GM18861 (cell line): Measurements from ENCODE around the gene RIPOR3.
"Not testable (repeated sequence)": the region's sequence is repeated elsewhere in the genome, so short reads cannot be mapped to it uniquely, and the experiment has no call there.

ENCODE experiments used
- ATAC-seq: cut with Tn5 transposase; IDR thresholded peaks from one replicate; pipeline ENCODE4 v1.9.1; 2021; ENCODE audit not compliant: unreplicated experiment

Gene RIPOR3

DNA sequence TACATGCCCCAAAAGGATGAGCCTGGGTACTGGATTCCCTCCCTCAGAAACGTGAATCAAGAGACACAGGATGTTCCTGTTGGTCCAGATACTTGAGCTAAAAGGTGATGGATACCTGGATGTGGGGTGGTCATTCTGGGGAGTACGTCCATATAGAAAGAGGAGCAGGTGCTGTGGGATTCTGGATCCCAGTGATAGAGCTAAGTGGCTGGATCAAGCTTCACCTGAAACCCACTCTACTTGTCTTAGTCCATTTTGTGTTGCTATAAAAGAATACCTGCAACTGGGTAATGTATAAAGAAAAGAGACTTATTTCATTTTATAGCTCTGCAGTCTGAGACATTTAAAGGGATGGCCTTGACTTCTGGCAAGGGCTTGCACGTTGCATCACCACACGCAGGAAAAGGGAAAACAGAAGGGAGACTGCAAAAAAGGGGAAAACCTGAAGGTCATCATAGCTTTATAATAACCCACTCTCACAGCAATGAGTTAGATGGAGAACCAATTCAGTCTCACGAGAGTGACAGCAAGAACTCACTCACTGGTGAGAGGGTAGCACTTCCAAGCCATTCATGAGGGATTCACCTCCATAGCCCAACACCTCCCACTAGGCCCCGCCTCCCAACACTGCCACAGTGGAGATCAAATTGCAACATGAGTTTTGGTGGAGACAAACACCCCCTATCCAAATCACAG, 31.2 kb downstream of the RIPOR3 start:
- no peak for ATAC-seq

DNA sequence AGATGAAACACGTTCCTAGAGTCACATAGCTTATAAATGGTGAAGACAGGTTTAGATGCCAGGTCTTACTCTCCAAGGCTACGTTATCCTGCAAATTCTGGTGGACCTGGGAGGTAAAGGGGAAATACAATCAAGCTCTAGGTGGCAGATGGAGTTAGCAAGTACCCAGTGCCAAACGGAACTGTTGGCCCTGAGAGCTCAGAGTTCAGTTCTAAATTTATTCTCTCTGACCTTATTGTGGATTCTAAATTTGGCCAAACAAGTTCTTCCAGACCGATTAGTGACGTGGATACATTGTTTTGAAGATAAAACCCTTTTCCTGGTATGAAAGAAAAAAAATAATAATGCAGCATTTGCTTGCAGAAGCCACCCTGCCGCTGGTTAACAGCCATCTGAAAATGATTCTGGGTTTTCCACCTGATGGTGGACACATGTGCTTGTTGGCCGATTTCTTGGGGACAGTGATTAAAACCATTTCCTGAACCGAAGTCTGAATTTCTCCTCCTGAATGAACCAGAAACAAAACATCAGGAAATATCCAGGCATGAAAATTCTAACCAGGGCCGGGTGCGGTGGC, 32.5 kb downstream of the RIPOR3 start:
- no peak for ATAC-seq

DNA sequence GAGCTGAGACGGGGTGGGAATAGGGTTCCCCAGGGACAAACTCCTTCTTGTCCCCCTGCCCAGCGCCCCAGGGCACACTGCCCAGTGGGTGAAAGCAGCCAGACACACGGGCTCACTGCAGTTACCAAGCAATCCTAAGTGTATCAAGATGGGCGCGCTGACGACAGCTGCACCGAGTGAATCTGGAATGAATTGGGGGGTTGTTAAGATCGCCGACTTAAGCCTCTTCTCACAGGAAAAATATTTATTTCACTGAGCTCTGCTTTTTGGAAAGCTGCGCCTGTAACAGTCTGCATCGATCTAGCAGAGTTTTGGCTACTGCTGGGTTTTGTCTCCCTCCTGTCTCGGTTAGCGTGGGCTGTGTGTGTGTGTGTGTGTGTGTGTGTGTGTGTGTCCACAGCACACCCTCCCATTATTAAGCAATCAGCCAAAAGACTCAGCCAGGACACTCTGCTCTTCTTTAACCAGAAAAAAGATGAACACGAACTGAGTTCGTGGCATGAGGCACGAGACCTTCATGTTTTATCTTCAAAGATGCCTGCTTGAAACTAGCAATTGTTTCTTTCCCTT, 35.9 kb downstream of the RIPOR3 start:
- no peak for ATAC-seq

DNA sequence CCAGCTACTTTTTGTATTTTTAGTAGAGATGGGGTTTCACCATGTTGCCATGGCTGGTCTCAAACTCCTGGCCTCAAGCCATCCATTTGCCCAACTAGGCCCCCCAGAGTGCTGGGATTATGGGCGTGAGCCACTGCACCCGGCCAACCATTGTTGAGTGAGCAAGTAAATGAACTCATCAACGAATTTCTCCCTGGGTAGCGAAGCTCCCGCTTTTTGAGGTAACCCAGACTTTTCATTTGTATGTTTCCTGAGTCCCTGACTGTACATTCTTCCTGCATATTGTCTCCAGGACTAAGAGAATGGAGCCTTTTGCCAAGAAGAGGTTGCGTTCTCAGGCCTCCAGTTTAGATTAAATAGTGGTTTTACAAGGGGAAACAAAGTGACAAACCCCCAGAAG, 36.4 kb downstream of the RIPOR3 start:
- ATAC-seq = no peak

DNA sequence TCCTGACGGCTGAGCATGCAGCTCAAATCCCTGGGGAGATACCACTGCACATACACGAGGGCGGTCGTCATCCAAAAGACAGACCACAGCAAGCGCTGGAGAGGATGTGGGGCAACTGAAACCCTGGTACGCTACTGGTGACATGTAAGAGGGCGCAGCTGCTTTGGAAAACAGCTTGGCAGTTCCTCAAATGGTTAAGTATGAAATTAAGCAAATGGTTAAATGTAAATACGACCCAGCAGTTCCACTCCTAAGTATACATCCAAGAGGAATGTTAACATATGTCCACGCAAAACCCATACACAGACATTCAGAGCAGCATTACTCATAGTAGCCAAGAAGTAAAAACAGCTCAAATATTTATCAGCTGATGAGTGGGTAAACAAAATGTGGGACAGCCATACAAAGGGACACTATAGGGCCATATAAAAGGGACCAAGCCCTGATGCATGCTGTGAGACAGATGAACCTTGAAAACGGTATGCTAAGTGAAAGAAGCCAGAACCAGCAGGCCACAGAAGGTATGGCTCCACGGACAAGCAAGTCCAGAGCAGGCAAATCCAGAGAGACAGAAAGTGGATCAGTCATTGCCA, 38.5 kb downstream of the RIPOR3 start:
- no peak for ATAC-seq

DNA sequence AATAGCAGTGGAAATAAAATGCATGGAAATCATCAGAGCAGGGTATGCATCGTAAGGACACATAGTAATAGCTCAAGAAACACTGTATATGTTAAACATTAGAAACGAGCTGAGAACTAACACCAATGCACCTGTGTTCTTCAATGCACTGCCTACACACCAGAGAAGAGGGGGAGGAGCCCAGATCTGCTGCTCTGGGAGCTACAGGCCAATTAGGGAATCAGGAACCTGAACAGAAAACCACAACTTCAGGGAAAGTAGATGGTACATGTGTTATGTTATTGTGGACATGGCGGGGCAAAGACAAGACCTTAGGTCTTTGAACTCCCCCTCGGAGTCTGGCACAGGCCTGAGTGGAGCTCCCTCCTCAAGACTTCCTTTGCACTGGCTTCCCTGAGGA, 39.7 kb downstream of the RIPOR3 start:
- no peak for ATAC-seq

DNA sequence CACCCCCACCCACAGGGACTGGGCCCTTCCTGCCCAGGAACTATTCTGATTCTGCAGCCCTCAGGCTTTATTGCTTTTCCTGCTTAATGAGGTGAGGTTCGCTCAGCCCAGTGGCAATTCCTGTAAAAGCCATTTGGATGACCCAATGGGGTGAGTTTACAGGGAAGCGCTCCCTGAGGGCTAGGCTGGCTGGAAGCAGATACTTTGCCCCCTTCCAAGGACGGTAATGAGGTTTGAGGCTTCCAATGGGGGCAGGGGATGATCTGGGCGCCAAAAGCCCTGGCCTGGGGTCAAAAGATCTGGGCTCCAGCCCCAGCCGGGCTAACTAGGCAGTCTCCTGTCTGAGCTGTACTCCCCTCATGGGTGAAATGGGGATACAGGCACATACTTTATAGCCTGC, 41.8 kb downstream of the RIPOR3 start:
- no peak for ATAC-seq

DNA sequence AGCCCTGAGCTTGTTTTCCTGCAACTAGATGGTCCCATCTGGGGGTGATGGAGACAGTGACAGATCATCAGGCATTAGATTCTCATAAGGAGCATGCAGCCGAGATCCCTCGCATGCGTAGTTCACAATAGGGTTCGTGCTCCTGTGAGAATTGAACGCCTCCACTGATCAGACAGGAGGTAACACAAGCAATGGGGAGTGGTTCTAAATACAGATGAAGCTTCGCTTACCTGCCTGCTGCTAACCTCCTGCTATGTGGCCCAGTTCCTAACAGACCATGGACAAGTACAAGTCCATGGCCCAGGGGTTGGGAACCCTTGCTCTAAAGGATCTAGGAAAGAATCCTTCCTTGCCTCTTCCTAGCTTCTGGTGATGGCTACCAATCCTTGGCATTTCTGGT, 42.7 kb downstream of the RIPOR3 start:
- ATAC-seq = no peak

DNA sequence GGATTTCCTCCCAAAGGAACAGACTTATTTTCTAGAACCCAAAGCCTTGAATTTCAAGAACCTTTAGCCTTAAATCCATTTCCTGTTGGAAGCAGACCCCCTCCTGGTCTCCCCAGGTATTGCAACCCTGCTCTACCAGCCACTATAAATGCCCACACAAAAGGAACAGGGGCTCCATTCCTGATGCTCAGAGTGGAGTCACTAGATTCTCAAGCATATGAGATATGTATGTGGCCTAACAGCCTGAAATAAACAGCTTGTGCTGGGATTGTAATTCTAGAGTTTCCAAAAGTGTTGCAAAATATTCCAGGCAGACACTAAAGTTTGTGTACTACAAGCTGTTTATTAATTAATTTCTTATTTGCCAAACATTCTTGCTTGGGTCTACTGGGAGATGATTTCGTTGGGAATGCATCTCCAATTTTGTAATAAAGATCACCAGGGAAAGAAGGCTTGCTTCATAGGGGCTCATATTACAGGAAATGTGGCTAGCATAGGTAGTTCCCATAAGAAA, 44.8 kb downstream of the RIPOR3 start:
- ATAC-seq = no peak

DNA sequence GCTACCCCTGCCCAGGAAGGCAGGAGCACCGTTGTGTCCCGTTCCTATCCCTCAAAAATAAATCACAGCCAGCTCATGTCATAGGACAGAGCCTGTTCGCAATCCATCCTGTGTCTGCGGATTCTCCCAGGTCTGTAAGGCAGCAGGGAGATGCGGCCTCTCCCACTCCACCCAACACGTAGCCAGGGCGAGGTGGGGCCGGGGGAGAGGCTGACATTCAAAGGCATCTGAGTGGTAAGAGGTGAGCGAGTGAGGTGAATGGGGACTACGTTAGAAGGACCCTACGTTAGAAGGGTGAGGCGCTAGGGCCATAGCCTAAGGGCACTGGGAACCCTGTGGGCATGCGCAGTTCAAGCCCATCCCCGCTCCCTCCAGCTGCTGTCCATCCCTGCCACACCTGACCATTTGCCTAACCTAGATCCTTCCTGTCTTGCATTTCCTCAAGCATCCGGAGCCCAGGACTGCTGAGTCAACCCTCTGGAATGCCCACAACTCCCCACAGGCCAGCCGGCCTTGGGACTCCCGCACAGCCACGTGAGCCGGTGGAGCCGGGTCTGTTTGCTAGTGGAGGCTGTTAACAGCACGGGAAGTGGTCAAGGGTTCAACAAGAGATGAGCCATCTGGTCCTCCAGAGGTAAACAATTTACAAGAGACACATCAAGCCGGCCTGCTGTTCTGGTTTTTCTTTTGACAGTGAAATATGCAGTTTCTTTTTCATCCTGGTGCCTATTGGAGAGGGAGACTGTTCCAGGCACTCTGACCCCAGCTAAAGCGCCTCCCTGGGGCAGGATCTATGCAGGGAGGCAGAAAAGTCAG, 45.9 kb downstream of the RIPOR3 start:
- no peak for ATAC-seq

DNA sequence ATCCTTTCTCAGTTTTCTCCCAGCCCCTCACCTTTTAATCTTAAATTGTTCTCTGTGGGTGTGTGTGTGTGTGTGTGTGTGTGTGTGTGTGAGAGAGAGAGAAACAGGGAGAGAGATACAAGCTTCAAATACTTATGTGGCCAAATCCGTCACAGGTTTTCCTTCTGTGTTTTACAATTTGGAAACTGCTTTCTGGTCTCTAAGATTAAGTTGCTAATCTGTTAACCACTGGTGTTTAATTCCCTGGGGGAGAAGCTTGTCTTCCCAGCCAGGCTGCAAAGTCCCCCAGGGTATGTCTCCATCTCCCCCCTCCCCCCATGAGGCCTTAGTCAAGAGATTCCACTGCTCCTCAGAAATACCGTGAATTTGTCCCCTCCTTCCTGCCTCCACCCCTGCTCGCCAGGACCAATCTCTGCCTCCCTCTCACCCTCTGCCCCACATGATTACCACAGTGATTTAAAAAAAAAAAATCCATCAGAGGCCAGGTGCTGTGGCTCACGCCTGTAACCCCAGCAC, 49.0 kb downstream of the RIPOR3 start:
- no peak for ATAC-seq

DNA sequence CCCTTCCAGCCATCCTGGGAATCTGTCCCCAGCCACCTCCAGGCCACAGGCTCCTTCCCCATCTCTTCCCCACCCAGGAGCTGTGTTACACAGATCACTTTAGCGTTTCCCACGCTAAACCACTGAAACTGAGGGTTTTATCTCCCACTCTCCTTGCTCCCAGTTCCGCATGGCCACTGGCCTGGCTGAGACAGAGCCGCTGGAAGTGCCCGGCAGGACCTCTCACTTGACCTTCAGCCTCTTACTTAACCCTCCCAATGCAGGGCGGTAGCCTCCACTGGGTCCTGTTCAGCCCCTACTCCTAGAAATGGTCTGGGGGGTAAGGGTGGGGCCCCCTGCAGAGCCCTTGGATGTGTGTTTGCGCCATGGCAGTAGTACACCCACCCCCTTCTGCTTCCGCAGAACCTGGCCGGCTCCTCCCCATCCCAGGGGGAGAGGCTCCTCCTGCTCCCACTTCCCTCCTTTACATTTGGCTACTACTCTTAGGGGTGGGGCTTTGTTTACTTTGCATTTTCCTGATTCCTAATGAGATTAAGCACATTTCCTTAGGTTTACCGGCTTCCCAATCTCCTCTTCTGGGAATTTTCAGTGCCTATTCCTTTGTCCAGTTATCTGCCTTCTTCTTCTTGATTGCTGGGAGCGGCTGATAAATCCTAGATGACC, 49.6 kb downstream of the RIPOR3 start:
- not testable (repeated sequence) for ATAC-seq

DNA sequence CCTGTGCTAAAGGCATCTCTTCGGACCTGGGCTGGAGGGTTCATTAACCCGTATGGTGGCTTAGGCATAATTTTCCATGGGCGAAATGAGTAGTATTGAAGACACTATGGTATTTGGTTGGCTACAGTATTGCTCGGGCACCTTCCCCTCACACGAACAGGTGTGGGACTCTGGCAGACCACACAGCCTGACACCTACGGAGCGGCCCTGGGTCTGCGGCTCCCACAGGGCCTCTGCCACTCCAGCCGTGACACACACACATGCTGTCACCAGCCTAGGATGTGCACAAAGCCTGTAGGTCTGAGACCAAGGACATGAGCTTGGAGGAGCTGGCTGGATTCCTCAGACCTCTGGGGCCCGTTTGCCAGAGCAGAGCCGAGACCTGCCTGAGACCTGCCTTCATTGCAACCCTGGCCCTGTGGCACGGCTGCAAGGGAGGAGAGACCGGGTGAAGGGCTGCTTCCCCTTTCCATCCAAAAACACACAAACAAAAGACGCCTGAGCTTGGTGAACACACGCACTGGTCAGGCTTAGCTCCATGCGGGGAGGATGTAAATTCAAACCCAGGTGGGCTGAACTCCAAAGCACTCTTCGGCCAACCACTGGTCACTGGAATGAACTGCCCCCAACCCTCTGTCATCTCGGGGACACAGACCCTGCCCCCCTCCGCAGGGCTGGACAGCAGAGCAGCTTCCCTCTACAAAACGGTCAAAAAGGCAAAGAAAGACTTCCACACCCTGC, 51.2 kb downstream of the RIPOR3 start:
- ATAC-seq = not testable (repeated sequence)

DNA sequence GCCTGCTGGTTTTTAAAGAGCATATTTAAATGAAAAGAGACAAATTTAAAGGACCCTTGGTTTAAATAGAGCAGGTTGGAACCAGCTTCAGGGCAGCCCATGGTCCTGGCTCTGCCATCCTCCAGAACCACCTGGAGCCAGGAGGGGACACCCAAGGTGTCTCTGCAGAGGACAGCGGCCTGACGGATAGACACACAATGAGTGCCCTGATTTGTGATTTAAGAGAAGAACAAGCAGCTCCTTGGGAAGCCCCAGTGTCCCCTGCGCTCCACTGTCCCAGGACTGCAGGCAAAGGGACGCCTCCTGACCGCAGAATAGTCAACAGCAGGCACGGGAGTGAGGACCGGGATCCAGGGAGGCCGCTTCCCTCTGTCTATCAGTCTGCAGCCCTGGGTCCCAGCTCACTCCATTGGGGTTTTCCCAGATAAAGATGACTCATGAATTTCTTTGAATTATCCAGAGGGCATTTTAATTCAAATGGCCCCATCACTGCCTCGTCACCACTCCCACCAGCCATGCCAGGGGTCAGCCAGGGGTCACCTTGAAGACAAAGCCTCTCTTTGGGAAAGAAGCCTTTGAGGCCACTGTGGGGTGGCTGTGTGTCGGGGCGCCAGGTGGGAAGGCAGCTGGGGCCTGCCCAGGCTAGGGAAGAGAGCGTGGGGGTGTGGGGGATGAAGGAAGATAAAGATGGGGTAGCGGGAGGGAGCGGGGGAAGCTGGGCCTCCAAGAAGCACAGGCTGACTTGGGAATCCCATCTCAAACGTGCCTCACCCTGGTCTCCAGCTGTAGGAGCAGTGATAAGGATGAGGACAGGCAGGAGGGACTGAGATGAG, 53.1 kb downstream of the RIPOR3 start:
- ATAC-seq = not testable (repeated sequence)

DNA sequence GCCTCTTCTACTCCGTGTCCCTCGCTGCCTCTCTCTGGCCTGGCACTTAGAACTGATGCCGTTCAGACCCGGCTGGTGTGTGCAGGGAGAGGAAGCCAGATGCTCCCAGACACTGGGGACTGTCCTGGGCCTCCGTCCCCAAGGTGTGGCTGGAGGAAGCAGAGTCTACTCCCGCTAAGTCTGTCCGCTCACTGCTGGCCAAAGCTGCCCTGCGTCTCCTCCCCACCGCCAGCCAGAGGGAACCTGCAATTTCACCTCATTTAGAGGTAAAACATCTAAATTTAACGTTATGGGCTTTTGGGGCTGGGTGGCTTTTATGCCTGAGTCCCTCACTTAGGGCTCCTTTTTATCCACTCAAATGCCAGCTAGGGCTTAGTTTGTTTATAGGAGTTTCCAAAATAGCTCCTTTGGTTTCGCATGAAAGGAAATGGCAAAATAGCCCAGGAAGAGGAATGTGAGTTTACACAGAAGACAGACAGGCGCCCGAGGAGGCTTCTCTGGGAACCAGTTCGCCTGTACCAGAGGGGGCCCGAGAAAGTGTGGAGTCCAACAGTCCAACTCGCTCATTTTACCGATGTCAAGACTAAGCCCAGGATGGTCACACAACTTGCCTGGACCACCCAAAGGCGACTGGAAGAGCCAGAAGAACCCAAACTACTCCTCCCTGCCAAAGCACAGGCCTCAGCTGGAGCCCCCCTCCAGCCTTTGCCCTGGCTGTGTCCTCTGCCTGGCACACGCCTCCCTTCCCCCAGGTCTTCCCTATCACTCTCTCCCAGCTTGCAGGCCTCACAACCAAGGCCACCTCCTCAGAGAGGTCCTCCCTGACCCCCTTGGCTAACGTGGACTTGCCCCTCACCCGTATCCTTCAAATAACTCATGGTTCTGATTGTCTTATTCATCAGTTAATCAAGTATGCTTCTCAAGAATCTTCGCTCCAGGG, 54.5 kb downstream of the RIPOR3 start:
- no peak for ATAC-seq

DNA sequence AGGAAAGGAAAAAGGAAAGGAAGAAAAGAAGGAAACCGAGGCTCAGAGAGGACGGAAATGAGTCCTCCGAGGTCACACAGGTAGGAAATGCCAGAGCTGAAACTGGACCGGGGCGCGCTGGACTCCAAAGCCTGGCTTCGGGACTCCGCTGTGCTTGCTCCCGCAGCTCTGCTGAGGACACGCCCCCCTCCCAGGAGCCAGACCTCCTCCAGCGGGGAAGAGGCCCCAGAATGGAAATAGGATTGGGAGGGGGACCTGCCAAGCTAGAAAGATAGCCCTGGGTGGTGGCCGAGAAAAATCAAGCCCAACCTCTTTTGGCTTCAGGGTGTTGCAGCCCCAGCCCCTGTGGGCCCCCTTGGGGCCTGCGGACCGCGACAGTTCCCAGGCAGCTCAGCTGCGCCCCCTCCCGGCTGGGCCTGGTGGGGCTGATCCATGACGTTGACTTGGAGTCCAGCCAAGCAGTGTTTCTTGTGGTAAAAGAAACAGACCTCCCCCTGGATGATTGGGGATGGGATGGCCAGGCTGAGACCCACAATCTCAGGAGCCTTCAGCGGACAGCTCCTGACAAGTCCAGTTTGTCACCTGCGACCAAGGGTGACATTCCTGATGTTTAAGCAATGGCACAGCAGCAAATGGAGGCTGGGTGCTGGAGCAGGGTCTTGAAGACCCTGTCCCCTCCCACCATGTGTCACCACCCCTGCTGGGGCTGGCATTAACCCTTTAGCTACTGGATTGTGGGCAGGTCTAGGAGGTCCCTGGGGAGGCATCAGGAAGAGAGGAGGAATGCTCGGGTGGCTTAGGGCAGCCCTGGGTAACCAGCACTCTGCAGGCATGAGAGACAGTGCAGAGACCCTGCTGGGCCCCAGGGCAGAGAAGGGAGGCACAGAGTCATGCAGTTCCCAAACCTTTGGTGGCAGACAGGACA, 55.4 kb downstream of the RIPOR3 start:
- ATAC-seq = no peak
